Measurements from ENCODE around the gene CELA2A.

The CELA2A gene

GRCh38 chr1:15414445-15414983, 42.0 kb upstream of the CELA2A start:
- Histone ChIP-seq H3K4me3 (ENCODE audit: low read length) (no peak overlapping the region), H3K9ac (ENCODE audit: low read length) (no peak overlapping the region), H3K27ac (ENCODE audit: low read depth, low read length) (no peak overlapping the region), H4K5ac (ENCODE audit: low read length) (no peak overlapping the region), H3K79me1 (ENCODE audit: low read length) (peaks cover 5% of the 10 kb centered on the region), H2BK120ac (ENCODE audit: low read depth, low read length) (no peak overlapping the region), H2BK15ac (replicated peaks; ENCODE audit: low read depth) (no peak overlapping the region), H2BK5ac (ENCODE audit: low read length) (no peak overlapping the region), H3K27me3 (ENCODE audit: insufficient read depth, low read length, poor library complexity) (peaks cover 2% of the 10 kb centered on the region), H3K56ac (ENCODE audit: low read length) (no peak overlapping the region), H3K4me2 (ENCODE audit: low read length) (no peak overlapping the region), H3K36me3 (ENCODE audit: control insufficient read depth, insufficient read depth, low read length) (no peaks in the 10 kb centered on the region), H4K8ac (ENCODE audit: low read depth, low read length) (no peak overlapping the region), H3K79me2 (ENCODE audit: control insufficient read depth, insufficient read depth, low read length) (no peaks in the 10 kb centered on the region), H3K4me1 (ENCODE audit: control insufficient read depth, low read depth, low read length) (peaks cover 16% of the 10 kb centered on the region), H3K23ac (ENCODE audit: low read length) (no peak overlapping the region), H2AK5ac (ENCODE audit: low read length) (no peak overlapping the region), H3K4ac (ENCODE audit: low read depth, low read length) (no peak overlapping the region), H3K18ac (ENCODE audit: low read length) (no peak overlapping the region)
- WGBS (ENCODE audit: extremely low coverage, insufficient coverage, low lambda C conversion rate), result no CpG with 5 or more reads among the region's 10 CpGs
- no peak for DNase-seq

- peaks cover 3% of the 10 kb centered on the region for H3K79me1 ChIP-seq (ENCODE audit: low read length)
- H3K9ac ChIP-seq (ENCODE audit: low read length), result no peak overlapping the region
- H3K27me3 ChIP-seq (ENCODE audit: insufficient read depth, low read length, poor library complexity), result no peaks in the 10 kb centered on the region
- no peak overlapping the region for H4K5ac ChIP-seq (ENCODE audit: low read length)
- H2BK15ac ChIP-seq (replicated peaks; ENCODE audit: low read depth), result no peak overlapping the region
- no peaks in the 10 kb centered on the region for H3K36me3 ChIP-seq (ENCODE audit: control insufficient read depth, insufficient read depth, low read length)
- H2BK5ac ChIP-seq (ENCODE audit: low read length), result no peak overlapping the region
- H3K4ac ChIP-seq (ENCODE audit: low read depth, low read length), result no peak overlapping the region
- no peak overlapping the region for H4K8ac ChIP-seq (ENCODE audit: low read depth, low read length)
- peak; percentile 59 for DNase-seq
- WGBS (ENCODE audit: extremely low coverage, insufficient coverage, low lambda C conversion rate), result no CpG with 5 or more reads among the region's 18 CpGs
- no peak overlapping the region for H3K18ac ChIP-seq (ENCODE audit: low read length)
- no peak overlapping the region for H3K27ac ChIP-seq (ENCODE audit: low read depth, low read length)
- no peak overlapping the region for H2AK5ac ChIP-seq (ENCODE audit: low read length)
- peaks cover 8% of the 10 kb centered on the region for H3K4me1 ChIP-seq (ENCODE audit: control insufficient read depth, low read depth, low read length)
- H2BK120ac ChIP-seq (ENCODE audit: low read depth, low read length), result no peak overlapping the region
- no peak overlapping the region for H3K4me3 ChIP-seq (ENCODE audit: low read length)
- H3K56ac ChIP-seq (ENCODE audit: low read length), result peak overlapping the region; percentile 25
- no peak overlapping the region for H3K4me2 ChIP-seq (ENCODE audit: low read length)
- no peak overlapping the region for H3K23ac ChIP-seq (ENCODE audit: low read length)
- no peaks in the 10 kb centered on the region for H3K79me2 ChIP-seq (ENCODE audit: control insufficient read depth, insufficient read depth, low read length)
These were observed 39.2 kb upstream of the CELA2A start for GRCh38 chr1:15417059-15417934.

- Histone ChIP-seq H3K4ac (ENCODE audit: low read depth, low read length) (no peak overlapping the region), H2BK120ac (ENCODE audit: low read depth, low read length) (no peak overlapping the region), H3K4me1 (ENCODE audit: control insufficient read depth, low read depth, low read length) (peaks cover 2% of the 10 kb centered on the region), H2BK5ac (ENCODE audit: low read length) (no peak overlapping the region), H3K27ac (ENCODE audit: low read depth, low read length) (no peak overlapping the region), H3K18ac (ENCODE audit: low read length) (no peak overlapping the region), H3K79me1 (ENCODE audit: low read length) (no peaks in the 10 kb centered on the region), H2BK15ac (replicated peaks; ENCODE audit: low read depth) (no peak overlapping the region), H3K79me2 (ENCODE audit: control insufficient read depth, insufficient read depth, low read length) (no peaks in the 10 kb centered on the region), H3K23ac (ENCODE audit: low read length) (no peak overlapping the region), H3K36me3 (ENCODE audit: control insufficient read depth, insufficient read depth, low read length) (no peaks in the 10 kb centered on the region), H4K8ac (ENCODE audit: low read depth, low read length) (no peak overlapping the region), H3K4me3 (ENCODE audit: low read length) (no peak overlapping the region), H3K56ac (ENCODE audit: low read length) (no peak overlapping the region), H2AK5ac (ENCODE audit: low read length) (no peak overlapping the region), H4K5ac (ENCODE audit: low read length) (no peak overlapping the region), H3K9ac (ENCODE audit: low read length) (no peak overlapping the region), H3K27me3 (ENCODE audit: insufficient read depth, low read length, poor library complexity) (no peaks in the 10 kb centered on the region), H3K4me2 (ENCODE audit: low read length) (no peak overlapping the region)
- no peak for DNase-seq
- WGBS (ENCODE audit: extremely low coverage, insufficient coverage, low lambda C conversion rate), result no CpG with 5 or more reads among the region's 18 CpGs
These were observed 37.6 kb upstream of the CELA2A start for GRCh38 chr1:15418806-15419515.

- no peak overlapping the region for H4K8ac ChIP-seq (ENCODE audit: low read depth, low read length)
- no CpG with 5 or more reads among the region's 8 CpGs for WGBS (ENCODE audit: extremely low coverage, insufficient coverage, low lambda C conversion rate)
- H3K36me3 ChIP-seq (ENCODE audit: control insufficient read depth, insufficient read depth, low read length), result no peaks in the 10 kb centered on the region
- H3K4ac ChIP-seq (ENCODE audit: low read depth, low read length), result no peak overlapping the region
- no peak overlapping the region for H2AK5ac ChIP-seq (ENCODE audit: low read length)
- no peak overlapping the region for H2BK5ac ChIP-seq (ENCODE audit: low read length)
- H2BK15ac ChIP-seq (replicated peaks; ENCODE audit: low read depth), result no peak overlapping the region
- no peak overlapping the region for H4K5ac ChIP-seq (ENCODE audit: low read length)
- H3K27me3 ChIP-seq (ENCODE audit: insufficient read depth, low read length, poor library complexity), result no peaks in the 10 kb centered on the region
- no peak overlapping the region for H3K23ac ChIP-seq (ENCODE audit: low read length)
- H3K9ac ChIP-seq (ENCODE audit: low read length), result no peak overlapping the region
- H3K4me2 ChIP-seq (ENCODE audit: low read length), result no peak overlapping the region
- H3K4me3 ChIP-seq (ENCODE audit: low read length), result no peak overlapping the region
- no peak overlapping the region for H2BK120ac ChIP-seq (ENCODE audit: low read depth, low read length)
- H3K56ac ChIP-seq (ENCODE audit: low read length), result no peak overlapping the region
- DNase-seq, result no peak
- H3K79me1 ChIP-seq (ENCODE audit: low read length), result no peaks in the 10 kb centered on the region
- no peak overlapping the region for H3K18ac ChIP-seq (ENCODE audit: low read length)
- no peak overlapping the region for H3K27ac ChIP-seq (ENCODE audit: low read depth, low read length)
- no peaks in the 10 kb centered on the region for H3K79me2 ChIP-seq (ENCODE audit: control insufficient read depth, insufficient read depth, low read length)
- H3K4me1 ChIP-seq (ENCODE audit: control insufficient read depth, low read depth, low read length), result peaks cover 2% of the 10 kb centered on the region
These were observed 35.6 kb upstream of the CELA2A start for GRCh38 chr1:15420853-15421465.

GRCh38 chr1:15422871-15423270, 33.7 kb upstream of the CELA2A start:
- H3K23ac ChIP-seq (ENCODE audit: low read length), result no peak overlapping the region
- H3K36me3 ChIP-seq (ENCODE audit: control insufficient read depth, insufficient read depth, low read length), result no peaks in the 10 kb centered on the region
- H3K79me1 ChIP-seq (ENCODE audit: low read length), result no peaks in the 10 kb centered on the region
- no peak overlapping the region for H3K4me2 ChIP-seq (ENCODE audit: low read length)
- H4K5ac ChIP-seq (ENCODE audit: low read length), result no peak overlapping the region
- no peak overlapping the region for H3K9ac ChIP-seq (ENCODE audit: low read length)
- no peak overlapping the region for H2BK120ac ChIP-seq (ENCODE audit: low read depth, low read length)
- H2BK15ac ChIP-seq (replicated peaks; ENCODE audit: low read depth), result no peak overlapping the region
- no peaks in the 10 kb centered on the region for H3K79me2 ChIP-seq (ENCODE audit: control insufficient read depth, insufficient read depth, low read length)
- H4K8ac ChIP-seq (ENCODE audit: low read depth, low read length), result no peak overlapping the region
- no peak overlapping the region for H3K4me3 ChIP-seq (ENCODE audit: low read length)
- H3K4me1 ChIP-seq (ENCODE audit: control insufficient read depth, low read depth, low read length), result no peaks in the 10 kb centered on the region
- no peak overlapping the region for H3K4ac ChIP-seq (ENCODE audit: low read depth, low read length)
- no peak for DNase-seq
- no peak overlapping the region for H3K18ac ChIP-seq (ENCODE audit: low read length)
- no peak overlapping the region for H3K56ac ChIP-seq (ENCODE audit: low read length)
- H2AK5ac ChIP-seq (ENCODE audit: low read length), result no peak overlapping the region
- no peaks in the 10 kb centered on the region for H3K27me3 ChIP-seq (ENCODE audit: insufficient read depth, low read length, poor library complexity)
- H2BK5ac ChIP-seq (ENCODE audit: low read length), result no peak overlapping the region
- WGBS (ENCODE audit: extremely low coverage, insufficient coverage, low lambda C conversion rate), result no CpG with 5 or more reads among the region's 8 CpGs
- no peak overlapping the region for H3K27ac ChIP-seq (ENCODE audit: low read depth, low read length)

Data from mesendoderm (in vitro differentiated cells).